ENCODE results near the gene ACAN.
A peak's percentile ranks its signal among the peaks of the same experiment; 100 is the strongest.

ACAN gene

GRCh38 chr15:88866295-88866881 is 63.2 kb downstream of the ACAN start:
- Mint-ChIP-seq H3K27ac (no peak overlapping the region), H3K36me3 (ENCODE audit: low read depth) (no peaks in the 10 kb centered on the region), H3K4me3 (no peak overlapping the region), H3K9me3 (no peaks in the 10 kb centered on the region), H3K27me3 (ENCODE audit: low read depth) (no peaks in the 10 kb centered on the region), H3K4me1 (ENCODE audit: low read depth) (no peaks in the 10 kb centered on the region)

DNA sequence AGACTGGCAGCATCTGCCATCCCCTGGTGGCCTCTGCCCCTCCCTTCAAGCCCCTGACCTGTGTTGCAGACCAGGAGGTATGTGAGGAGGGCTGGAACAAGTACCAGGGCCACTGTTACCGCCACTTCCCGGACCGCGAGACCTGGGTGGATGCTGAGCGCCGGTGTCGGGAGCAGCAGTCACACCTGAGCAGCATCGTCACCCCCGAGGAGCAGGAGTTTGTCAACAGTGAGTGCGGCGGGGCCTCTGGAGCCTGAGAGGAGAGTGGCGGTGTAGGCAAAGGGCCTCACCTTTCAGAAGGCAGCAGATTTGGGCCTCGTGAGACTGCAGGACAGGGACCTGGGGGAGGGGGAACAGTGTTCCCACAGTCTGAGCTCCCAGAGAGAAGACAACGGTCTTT is 68.1 kb downstream of the ACAN start:
- peaks cover 9% of the 10 kb centered on the region for H3K36me3 Mint-ChIP-seq (ENCODE audit: low read depth)
- H3K9me3 Mint-ChIP-seq = no peaks in the 10 kb centered on the region
- no peak overlapping the region for H3K4me3 Mint-ChIP-seq
- no peaks in the 10 kb centered on the region for H3K4me1 Mint-ChIP-seq (ENCODE audit: low read depth)
- H3K27ac Mint-ChIP-seq = no peak overlapping the region
- H3K27me3 Mint-ChIP-seq (ENCODE audit: low read depth) = no peaks in the 10 kb centered on the region

DNA sequence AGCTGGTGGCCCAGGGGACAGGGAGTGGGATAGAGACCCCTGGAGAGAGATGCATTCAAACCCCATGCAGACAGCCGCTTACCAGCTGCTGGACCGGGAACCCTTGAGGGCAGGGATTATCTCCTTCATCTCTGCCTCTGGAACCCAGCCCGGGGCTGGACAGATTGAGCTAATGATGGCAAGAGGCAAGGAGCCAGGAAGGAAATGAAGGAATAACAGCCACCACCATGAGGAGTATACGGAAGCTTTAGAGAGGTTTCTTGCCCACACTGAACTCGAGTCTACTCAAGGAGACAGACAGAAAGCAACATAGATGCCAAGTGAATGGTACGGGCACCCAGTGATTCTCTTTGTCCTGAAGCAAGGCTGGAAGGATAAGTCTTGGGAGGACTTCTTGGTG is 68.9 kb downstream of the ACAN start:
- no peaks in the 10 kb centered on the region for H3K9me3 Mint-ChIP-seq
- no peak overlapping the region for H3K4me3 Mint-ChIP-seq
- H3K27ac Mint-ChIP-seq = no peak overlapping the region
- H3K27me3 Mint-ChIP-seq (ENCODE audit: low read depth) = no peaks in the 10 kb centered on the region
- no peaks in the 10 kb centered on the region for H3K4me1 Mint-ChIP-seq (ENCODE audit: low read depth)
- H3K36me3 Mint-ChIP-seq (ENCODE audit: low read depth) = peaks cover 15% of the 10 kb centered on the region

DNA sequence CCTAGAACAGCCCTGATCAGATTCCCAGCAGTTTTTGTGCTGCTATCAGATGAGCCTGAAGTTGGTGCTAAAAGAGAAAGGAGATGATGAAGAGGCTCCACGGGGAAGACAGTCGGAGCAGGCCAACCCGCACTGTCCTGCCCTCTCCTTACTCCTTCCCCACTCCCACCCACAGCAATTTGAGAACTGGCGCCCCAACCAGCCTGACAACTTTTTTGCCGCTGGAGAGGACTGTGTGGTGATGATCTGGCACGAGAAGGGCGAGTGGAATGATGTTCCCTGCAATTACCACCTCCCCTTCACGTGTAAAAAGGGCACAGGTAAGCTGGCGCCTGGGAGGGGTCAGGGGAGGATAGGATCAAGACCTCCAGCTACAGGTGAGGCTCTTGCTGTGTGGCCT is 69.5 kb downstream of the ACAN start:
- no peak overlapping the region for H3K27ac Mint-ChIP-seq
- peaks cover 16% of the 10 kb centered on the region for H3K36me3 Mint-ChIP-seq (ENCODE audit: low read depth)
- no peaks in the 10 kb centered on the region for H3K27me3 Mint-ChIP-seq (ENCODE audit: low read depth)
- no peaks in the 10 kb centered on the region for H3K9me3 Mint-ChIP-seq
- no peaks in the 10 kb centered on the region for H3K4me1 Mint-ChIP-seq (ENCODE audit: low read depth)
- no peak overlapping the region for H3K4me3 Mint-ChIP-seq

DNA sequence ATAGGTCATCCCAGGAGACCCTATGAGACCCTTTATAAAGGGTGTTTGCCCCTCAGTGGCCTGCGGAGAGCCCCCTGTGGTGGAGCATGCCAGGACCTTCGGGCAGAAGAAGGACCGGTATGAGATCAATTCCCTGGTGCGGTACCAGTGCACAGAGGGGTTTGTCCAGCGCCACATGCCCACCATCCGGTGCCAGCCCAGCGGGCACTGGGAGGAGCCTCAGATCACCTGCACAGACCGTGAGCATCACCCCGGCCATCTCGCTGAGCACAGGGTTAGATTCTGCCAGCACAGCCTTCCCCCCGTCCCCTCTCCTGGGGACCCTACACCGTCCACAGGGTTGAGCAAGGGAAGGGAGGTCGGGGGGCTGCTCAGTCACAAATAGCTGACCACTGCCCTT is 70.5 kb downstream of the ACAN start:
- peaks cover 20% of the 10 kb centered on the region for H3K36me3 Mint-ChIP-seq (ENCODE audit: low read depth)
- no peak overlapping the region for H3K4me3 Mint-ChIP-seq
- no peaks in the 10 kb centered on the region for H3K4me1 Mint-ChIP-seq (ENCODE audit: low read depth)
- no peaks in the 10 kb centered on the region for H3K9me3 Mint-ChIP-seq
- H3K27ac Mint-ChIP-seq = peak overlapping the region; percentile 34
- no peaks in the 10 kb centered on the region for H3K27me3 Mint-ChIP-seq (ENCODE audit: low read depth)

GRCh38 chr15:88874275-88874674 is 71.0 kb downstream of the ACAN start:
- no peaks in the 10 kb centered on the region for H3K9me3 Mint-ChIP-seq
- no peak overlapping the region for H3K4me3 Mint-ChIP-seq
- H3K27me3 Mint-ChIP-seq (ENCODE audit: low read depth) = no peaks in the 10 kb centered on the region
- H3K27ac Mint-ChIP-seq = no peak overlapping the region
- H3K36me3 Mint-ChIP-seq (ENCODE audit: low read depth) = peaks cover 20% of the 10 kb centered on the region
- no peaks in the 10 kb centered on the region for H3K4me1 Mint-ChIP-seq (ENCODE audit: low read depth)

DNA sequence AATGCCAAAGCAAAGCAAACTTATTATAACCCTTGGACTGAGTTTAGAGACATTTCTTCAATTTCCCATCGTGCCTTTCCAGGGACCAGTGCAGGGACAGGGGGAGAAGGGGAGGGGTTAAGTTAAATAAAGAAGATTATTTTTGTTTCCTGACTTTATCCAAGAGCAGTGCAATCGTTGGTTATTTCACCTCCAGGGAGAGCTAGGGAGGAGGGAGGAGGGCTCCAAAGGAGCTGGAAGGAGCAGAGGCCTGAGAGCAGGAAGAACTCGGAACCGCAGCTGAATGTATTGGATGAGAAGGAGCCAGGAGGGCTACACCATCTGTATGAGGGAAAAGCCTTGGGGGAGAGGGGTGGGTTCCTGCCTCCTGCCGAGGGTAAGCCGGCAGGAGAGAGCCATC is 71.4 kb downstream of the ACAN start:
- Mint-ChIP-seq H3K4me3 (no peak overlapping the region), H3K27ac (no peak overlapping the region), H3K9me3 (no peaks in the 10 kb centered on the region), H3K36me3 (ENCODE audit: low read depth) (peaks cover 20% of the 10 kb centered on the region), H3K4me1 (ENCODE audit: low read depth) (no peaks in the 10 kb centered on the region), H3K27me3 (ENCODE audit: low read depth) (no peaks in the 10 kb centered on the region)

DNA sequence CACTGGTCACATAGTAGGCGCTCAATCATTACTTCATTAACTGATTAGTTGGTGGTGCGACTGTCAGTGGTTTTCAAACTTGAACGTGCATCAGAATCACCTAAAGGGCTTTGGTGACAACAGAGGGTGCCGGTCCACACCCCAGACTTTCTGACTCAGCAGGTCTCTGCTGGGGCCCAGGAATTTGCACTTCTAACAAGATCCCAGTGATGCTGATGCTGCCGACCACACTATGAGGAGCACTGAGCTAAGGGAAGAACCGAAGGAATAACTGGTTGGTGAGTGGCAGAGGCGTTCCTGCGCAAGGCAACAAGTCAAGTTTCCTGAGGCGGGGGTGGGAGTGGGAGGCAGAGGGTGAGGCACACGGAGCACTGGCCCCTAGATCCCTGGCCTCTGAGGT is 73.3 kb downstream of the ACAN start:
- Mint-ChIP-seq H3K36me3 (ENCODE audit: low read depth) (peaks cover 28% of the 10 kb centered on the region), H3K27ac (no peak overlapping the region), H3K9me3 (no peaks in the 10 kb centered on the region), H3K27me3 (ENCODE audit: low read depth) (no peaks in the 10 kb centered on the region), H3K4me1 (ENCODE audit: low read depth) (no peaks in the 10 kb centered on the region), H3K4me3 (no peak overlapping the region)

- Mint-ChIP-seq H3K4me1 (ENCODE audit: low read depth) (no peaks in the 10 kb centered on the region), H3K27me3 (ENCODE audit: low read depth) (no peaks in the 10 kb centered on the region), H3K36me3 (ENCODE audit: low read depth) (peaks cover 29% of the 10 kb centered on the region), H3K27ac (no peak overlapping the region), H3K4me3 (no peak overlapping the region), H3K9me3 (no peaks in the 10 kb centered on the region)
Measured at GRCh38 chr15:88877415-88877814, 74.2 kb downstream of the ACAN start.

DNA sequence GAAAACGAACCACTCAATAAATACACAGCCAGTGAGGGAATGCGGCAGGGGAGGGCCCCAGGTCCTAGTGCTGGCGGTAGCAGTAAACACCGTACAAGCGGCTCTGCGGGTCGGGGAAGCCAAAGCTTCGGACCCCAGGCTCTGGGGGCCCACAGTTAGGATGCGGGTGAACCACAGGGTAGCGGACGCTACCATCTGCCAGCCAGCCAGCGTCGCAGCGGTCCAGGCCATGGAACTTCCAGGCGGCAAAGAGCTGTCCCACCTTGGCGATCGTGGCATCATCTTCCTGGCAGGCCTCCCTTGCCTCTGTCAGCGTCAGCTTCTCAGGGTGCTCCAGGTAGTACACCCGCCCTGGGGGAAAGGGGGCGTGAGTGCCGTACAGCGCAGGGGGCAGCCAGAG is 74.7 kb downstream of the ACAN start:
- peaks cover 29% of the 10 kb centered on the region for H3K36me3 Mint-ChIP-seq (ENCODE audit: low read depth)
- no peaks in the 10 kb centered on the region for H3K4me1 Mint-ChIP-seq (ENCODE audit: low read depth)
- H3K4me3 Mint-ChIP-seq = no peak overlapping the region
- H3K9me3 Mint-ChIP-seq = no peaks in the 10 kb centered on the region
- H3K27me3 Mint-ChIP-seq (ENCODE audit: low read depth) = no peaks in the 10 kb centered on the region
- no peak overlapping the region for H3K27ac Mint-ChIP-seq

GRCh38 chr15:88878720-88879184 is 75.5 kb downstream of the ACAN start:
- no peaks in the 10 kb centered on the region for H3K4me1 Mint-ChIP-seq (ENCODE audit: low read depth)
- H3K9me3 Mint-ChIP-seq = no peaks in the 10 kb centered on the region
- no peaks in the 10 kb centered on the region for H3K27me3 Mint-ChIP-seq (ENCODE audit: low read depth)
- H3K27ac Mint-ChIP-seq = no peak overlapping the region
- H3K4me3 Mint-ChIP-seq = no peak overlapping the region
- H3K36me3 Mint-ChIP-seq (ENCODE audit: low read depth) = peaks cover 32% of the 10 kb centered on the region

DNA sequence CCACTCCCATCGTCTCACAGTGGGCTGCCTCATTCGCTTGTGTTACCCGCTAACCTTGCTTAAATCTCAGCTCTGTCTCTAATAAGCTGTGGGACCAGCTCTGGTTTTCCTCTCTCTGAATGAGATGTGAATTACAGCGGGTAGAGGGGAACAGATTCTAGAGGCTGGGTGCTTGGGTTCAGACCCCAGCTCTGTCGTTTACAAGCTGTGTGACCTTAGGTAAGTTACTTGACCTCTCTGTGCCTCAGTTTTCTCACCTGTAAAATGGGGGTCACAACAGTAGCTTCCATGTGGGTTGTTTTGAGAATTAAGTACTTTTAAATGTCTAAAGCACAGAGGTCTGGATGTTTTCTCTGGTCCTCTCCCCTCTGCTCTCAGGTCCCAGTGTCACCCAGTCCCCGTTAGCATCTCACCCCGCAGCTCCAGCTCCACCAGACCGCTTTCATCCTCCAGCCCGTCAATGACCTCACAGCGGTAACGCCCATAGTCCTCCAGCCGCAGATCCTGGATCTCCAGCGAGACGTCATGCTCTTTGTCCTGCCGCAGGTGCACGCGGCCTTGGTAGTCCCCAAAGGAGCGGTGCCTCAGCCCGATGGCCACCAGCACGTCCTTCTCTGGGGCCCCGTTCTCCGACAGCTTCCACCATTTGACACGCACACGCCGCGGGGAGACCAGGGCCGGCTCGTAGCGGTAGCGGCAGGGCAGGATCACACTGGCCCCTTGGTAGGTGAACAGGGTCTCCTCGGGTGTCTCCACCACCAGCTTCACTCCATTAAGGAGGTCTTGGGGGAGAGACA is 77.9 kb downstream of the ACAN start:
- peak overlapping the region; percentile 14 for H3K27ac Mint-ChIP-seq

GRCh38 chr15:88881775-88882174 is 78.5 kb downstream of the ACAN start:
- no peak overlapping the region for H3K4me3 Mint-ChIP-seq
- no peaks in the 10 kb centered on the region for H3K27me3 Mint-ChIP-seq (ENCODE audit: low read depth)
- no peaks in the 10 kb centered on the region for H3K9me3 Mint-ChIP-seq
- H3K36me3 Mint-ChIP-seq (ENCODE audit: low read depth) = peaks cover 29% of the 10 kb centered on the region
- no peak overlapping the region for H3K27ac Mint-ChIP-seq
- H3K4me1 Mint-ChIP-seq (ENCODE audit: low read depth) = no peaks in the 10 kb centered on the region

More for the DNA sequence above, 77.9 kb downstream of the ACAN start:
- Mint-ChIP-seq H3K4me3 (no peak overlapping the region), H3K27me3 (ENCODE audit: low read depth) (no peaks in the 10 kb centered on the region), H3K9me3 (no peaks in the 10 kb centered on the region), H3K4me1 (ENCODE audit: low read depth) (no peaks in the 10 kb centered on the region), H3K36me3 (ENCODE audit: low read depth) (peaks cover 33% of the 10 kb centered on the region)

- peaks cover 2% of the 10 kb centered on the region for H3K4me1 Mint-ChIP-seq (ENCODE audit: low read depth)
- H3K9me3 Mint-ChIP-seq = no peaks in the 10 kb centered on the region
- no peak overlapping the region for H3K27ac Mint-ChIP-seq
- H3K27me3 Mint-ChIP-seq (ENCODE audit: low read depth) = no peaks in the 10 kb centered on the region
- no peak overlapping the region for H3K4me3 Mint-ChIP-seq
- peaks cover 30% of the 10 kb centered on the region for H3K36me3 Mint-ChIP-seq (ENCODE audit: low read depth)
Measured at GRCh38 chr15:88882785-88883184, 79.5 kb downstream of the ACAN start.

DNA sequence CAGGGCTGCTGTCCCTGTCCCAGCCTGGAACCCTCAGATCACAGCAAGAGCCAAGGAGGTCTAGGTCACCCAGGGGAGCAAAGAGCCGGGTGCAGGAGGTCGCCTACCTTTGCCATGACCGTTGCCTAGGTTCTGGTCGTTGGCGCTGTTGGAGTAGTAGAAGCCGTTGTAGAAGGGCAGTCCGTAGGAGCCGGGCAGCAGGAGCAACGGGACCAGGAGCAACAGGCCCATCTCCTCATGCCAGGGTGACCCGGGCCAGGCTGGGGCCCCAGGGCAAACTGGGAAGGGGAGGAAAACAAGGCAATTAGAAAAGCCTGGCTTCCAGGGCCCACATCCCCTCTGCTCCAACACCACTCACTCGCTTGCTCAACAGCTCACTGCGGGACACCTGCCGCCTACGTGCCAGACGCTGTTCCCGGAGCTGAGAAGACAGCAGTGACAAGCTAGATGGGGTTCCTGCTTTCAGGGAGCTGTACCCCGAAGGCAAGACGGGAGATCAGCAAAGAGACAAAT is 83.9 kb downstream of the ACAN start:
- Mint-ChIP-seq H3K27me3 (ENCODE audit: low read depth) (no peaks in the 10 kb centered on the region), H3K4me3 (no peak overlapping the region), H3K36me3 (ENCODE audit: low read depth) (peaks cover 22% of the 10 kb centered on the region), H3K9me3 (no peaks in the 10 kb centered on the region), H3K4me1 (ENCODE audit: low read depth) (peaks cover 4% of the 10 kb centered on the region), H3K27ac (no peak overlapping the region)
